Adrenal gland (tissue), 5 donors: ENCODE measurements around the gene NHSL1.

Experiments used
- CTCF ChIP-seq, 6 experiments: fragments of 450-650 bp in 4 of 6; fragments of 200-600 bp in 2 of 6; sonication (generic) in 1 of 6; IDR thresholded peaks; 1 replicate in 5 of 6; 2 replicates in 1 of 6; pipeline versions ENCODE4 v1.5.1 to v1.8.0; 2016 to 2021; ENCODE audit warnings: antibody characterized with exemption in 6 of 6, mild to moderate bottlenecking in 2 of 6, moderate library complexity in 1 of 6
- POLR2A ChIP-seq, 2 donors: fragments of 450-650 bp; IDR thresholded peaks; one replicate each; pipeline ENCODE4 v1.6.1; 2017; ENCODE audit warnings: antibody characterized with exemption in 2 of 2, mild to moderate bottlenecking in 2 of 2, moderate library complexity in 1 of 2
- donor health status: DM: no; HTN: no; CAD: no.

GRCh38 chr6:138525355-138525754 is 26.1 kb upstream of the NHSL1 start:
- TF ChIP-seq CTCF (IDR thresholded peaks at IDR 0.05) (no peak), POLR2A (IDR thresholded peaks at IDR 0.05) (no peak)
